ENCODE results near the gene MND1.

DNA sequence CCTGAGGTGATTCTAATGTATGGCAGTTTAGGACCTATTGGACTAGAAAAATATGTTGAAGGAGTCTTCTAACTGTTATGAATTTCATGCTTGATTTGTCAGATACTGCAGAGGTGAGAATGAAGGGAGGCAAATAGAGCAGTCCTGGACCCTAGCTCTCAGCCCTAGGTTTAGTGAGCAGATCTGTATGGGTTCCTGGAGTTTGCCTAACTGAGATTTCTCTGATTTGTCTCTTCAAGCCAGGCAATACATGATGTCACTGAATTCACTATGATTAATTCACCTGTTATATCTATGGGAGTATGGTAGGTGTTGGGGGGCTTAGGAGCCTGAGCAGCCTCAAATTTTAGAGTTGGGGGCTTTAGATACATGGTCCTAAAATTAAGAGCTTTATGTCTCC, 2.6 kb downstream of the MND1 start:
- TF ChIP-seq, protein P1, sequence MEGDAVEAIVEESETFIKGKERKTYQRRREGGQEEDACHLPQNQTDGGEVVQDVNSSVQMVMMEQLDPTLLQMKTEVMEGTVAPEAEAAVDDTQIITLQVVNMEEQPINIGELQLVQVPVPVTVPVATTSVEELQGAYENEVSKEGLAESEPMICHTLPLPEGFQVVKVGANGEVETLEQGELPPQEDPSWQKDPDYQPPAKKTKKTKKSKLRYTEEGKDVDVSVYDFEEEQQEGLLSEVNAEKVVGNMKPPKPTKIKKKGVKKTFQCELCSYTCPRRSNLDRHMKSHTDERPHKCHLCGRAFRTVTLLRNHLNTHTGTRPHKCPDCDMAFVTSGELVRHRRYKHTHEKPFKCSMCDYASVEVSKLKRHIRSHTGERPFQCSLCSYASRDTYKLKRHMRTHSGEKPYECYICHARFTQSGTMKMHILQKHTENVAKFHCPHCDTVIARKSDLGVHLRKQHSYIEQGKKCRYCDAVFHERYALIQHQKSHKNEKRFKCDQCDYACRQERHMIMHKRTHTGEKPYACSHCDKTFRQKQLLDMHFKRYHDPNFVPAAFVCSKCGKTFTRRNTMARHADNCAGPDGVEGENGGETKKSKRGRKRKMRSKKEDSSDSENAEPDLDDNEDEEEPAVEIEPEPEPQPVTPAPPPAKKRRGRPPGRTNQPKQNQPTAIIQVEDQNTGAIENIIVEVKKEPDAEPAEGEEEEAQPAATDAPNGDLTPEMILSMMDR (IDR thresholded peaks at IDR 0.05) = no peak
- no peak for TF ChIP-seq POLR2A (IDR thresholded peaks at IDR 0.05)

Measured in lower leg skin (tissue), 3 donors.